Esophagus mucosa (tissue), 1 donor: ENCODE data around the gene ZNF541. TPM values are rescaled to one million over a fixed set of nuclear protein-coding genes. Genes with fewer than 3 reads are reported as not detected.
"Not testable (repeated sequence)": the region's sequence is repeated elsewhere in the genome, so short reads cannot be mapped to it uniquely, and the experiment has no call there.

Experiments
- ATAC-seq: fragments of 200-7000 bp; cut with Tn5 transposase; one replicate; pipeline ENCODE4 v1.9.1; 2020
- total RNA-seq: library from RNA; stranded (reverse); gene quantifications from one replicate; pipeline ENCODE4 v1.2.4, GENCODE V29; 2023
- donor health status: DM: yes; HTN: yes; CAD: no.

ZNF541 gene
- total RNA-seq, 1 donor from 2014 or later: 0.08 TPM

DNA sequence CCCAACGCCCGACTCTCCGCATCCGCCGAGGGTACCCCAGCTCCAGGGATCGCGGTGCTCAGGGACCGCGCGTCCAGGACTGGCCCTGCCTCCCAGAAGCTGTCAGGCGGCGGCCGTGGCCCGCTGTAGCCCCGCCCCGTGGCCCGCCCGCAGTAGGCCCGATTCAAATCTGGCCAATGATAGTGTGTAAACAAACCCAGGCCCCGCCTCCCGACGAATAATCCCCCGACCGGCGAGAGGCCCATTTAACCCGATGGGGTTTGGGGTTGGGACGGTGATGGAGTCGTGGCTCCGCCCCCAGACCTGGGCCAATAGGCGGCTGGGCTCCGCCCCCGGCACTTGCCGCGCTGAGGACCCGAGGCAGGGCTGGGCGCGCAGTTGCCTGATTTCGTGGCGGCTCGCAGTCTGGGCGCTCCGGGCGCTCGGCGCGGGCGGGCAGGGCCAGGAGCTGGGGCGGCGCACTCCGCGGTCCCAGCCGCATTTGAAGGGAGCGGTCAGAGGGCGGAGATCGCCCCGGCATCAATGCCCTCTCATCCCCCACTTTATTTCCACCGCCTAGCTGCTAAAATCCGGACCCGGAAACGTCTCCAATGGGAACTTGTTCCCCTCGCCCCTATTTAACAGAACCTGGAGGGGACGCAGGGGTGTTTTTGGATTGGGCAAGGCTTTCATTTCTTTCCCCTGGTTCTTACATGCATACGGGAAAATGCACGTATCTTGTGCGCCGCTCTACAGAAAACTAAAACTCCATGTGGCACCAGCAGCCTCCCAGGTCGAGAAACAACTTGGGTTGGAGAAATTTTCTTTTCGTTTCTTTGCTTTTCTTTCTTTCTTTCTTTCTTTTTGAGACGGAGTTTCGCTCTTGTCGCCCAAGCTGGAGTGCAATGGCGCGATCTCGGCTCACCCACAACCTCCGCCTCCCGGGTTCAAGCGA lies 27.6 kb upstream of the ZNF541 start:
- ATAC-seq: peak; percentile 96

GRCh38 chr19:47599671-47600245 lies 26.8 kb upstream of the ZNF541 start:
- not testable (repeated sequence) for ATAC-seq

DNA sequence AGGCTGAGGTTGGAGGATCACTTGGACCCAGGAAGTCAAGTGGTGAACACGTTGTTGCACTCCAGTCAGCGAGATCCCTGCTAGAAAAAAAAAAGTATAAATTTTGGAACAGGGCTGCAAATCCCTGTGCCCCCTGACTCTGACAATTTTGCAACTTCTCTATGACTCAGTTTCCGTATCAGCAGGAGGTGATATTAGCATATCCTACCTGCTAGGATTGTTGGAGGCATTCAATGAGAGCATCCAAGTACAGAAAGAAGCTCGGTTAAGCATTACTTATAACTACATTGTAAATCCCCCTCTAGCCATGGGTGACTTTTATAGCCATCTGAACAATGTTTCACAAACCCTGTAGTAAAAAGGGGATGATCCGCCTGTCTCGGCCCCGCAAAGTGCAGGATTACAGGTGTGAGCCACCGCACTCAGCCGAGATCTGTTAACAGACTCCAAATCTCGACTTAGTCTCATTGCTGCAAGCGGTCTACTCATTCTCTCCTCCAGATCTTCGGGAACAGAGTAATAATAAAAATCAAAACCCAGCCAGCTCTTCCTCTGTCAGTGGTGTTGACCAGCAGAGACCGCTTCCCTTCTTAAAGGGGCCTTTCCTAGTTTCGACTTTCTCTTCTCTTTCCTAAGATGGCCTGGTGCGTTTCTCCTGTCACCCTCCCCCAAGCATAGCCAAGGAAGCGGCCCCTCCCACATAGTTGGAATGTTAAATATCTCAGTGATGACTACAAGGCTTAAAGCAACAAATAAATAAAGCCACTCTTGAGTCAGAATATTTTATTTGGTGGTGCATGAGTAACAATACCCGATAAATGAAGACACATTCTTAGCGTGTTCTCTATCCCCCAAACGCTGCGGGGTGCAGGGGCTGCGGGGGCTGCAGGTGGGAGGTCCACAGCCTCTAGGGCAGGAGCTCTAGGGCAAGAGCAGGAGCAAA lies 25.7 kb upstream of the ZNF541 start:
- ATAC-seq: peak; percentile 31

DNA sequence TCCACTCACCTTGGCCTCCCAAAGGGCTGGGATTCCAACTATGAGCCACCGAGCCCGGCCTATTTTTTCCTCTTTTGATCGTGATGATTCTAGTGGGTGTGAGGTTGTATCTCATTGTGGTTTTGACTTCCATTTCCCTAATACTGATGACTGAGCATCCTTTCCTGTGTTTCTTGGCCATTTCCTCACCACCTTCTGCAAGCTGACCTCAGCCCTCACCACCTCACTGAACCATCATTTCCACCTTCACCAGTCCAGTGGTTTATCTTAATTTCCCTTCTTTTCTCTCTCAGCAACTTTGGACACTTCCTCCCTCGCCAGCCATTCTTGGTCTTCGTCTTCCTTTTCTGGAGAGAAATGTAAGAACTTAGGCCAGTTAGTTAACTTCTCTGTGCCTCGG lies 23.0 kb upstream of the ZNF541 start:
- no peak for ATAC-seq

DNA sequence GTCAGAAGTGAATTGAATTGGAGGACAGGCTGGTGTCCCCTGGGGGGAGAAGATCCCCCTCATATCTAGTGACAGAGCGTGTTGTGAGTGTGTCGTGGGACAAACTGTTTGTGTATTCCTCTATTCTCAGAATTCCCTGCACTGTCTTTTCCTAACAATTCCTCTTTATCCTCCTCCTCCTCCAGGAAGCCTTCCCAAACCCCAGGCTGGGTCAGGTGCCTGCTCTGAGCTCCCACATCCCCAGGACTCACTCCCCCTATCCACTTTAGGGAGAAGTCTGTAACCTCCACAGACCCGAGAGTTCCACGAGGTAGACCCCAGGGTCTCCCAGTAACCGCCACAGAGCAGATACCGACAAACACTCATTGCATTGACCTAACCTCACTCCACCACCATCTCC lies 20.9 kb upstream of the ZNF541 start:
- no peak for ATAC-seq

DNA sequence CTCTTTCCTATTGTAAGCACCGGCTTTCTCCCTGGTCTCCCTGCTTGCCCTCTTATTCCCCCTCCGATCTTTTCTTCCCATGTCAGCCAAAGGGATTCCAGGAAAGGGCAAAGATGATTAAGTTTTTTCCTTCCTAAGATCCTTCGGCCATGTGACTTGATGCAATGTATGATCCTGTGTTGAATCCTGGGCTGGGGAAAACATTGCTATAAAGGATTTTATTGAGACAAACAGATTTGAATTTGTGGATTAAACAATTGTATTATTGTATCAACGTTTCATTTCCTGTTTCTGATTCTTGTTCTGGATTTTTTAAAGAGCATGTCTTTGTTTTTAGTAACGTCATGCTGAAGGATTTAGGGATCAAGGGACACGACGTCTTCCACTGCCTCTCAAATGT lies 16.9 kb upstream of the ZNF541 start:
- ATAC-seq: no peak

DNA sequence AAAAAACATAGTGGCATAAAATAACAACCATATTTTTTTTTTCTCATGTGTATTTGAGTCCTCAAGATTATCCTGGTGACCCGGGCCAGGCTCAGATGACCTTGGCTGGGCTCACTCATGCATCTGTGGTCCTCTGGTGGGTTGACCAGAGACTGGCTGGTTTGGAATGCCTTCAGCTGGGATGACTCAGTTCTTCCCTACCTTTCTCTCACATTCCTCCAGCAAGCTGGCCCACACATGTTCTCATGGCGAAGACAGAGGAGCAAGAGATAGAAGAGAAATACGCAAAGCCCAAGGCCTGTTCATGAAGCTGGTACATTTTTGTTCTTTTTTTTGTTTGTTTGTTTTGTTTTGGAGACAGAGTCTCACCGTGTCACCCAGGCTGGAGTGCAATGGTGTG lies 14.3 kb upstream of the ZNF541 start:
- ATAC-seq: no peak

DNA sequence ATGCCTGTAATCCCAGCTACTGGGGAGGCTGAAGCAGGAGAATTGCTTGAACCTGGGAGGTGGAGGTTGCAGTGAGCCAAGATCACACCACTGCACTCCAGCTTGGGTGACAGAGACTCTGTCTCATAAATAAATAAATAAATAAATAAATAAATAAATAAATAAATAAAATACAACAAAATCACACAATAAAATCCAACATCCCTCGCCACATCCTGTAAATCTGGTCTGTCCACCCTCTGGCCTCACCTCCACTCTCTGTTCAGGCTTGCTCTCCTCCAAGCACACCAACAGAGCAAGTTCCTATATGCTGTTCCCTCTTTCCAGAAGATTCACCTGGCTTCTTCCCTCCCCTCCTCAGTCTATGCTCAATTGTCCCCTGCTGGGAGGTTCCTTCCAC lies 10.2 kb upstream of the ZNF541 start:
- ATAC-seq: peak; percentile 83

DNA sequence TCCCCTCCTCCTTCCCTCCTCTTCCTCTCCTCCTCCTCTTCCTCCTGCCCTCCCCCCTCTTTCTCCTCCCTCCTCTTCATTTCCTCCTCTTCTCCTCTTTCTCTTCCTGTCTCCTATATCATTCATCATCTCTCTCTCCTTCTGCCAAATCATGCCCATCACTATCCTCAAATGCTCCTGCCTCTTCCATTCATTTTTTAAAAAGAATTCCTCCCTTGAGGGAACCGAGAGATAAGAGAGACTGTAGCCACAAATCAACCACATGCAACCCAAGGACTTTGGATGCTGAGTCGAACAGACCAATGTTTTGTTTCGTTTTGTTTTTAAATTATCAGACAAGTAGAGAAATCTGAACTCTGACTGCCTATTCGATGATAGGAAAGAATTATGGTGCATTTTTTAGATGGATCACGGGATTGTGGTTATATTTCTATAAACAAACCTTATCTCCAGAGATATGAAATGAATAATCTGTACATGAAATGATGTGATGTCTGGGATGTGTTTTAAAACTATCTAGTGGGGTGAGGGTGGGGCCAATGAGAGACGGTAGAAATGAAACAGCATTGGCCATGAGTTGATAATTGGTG lies 9.5 kb upstream of the ZNF541 start:
- no peak for ATAC-seq

DNA sequence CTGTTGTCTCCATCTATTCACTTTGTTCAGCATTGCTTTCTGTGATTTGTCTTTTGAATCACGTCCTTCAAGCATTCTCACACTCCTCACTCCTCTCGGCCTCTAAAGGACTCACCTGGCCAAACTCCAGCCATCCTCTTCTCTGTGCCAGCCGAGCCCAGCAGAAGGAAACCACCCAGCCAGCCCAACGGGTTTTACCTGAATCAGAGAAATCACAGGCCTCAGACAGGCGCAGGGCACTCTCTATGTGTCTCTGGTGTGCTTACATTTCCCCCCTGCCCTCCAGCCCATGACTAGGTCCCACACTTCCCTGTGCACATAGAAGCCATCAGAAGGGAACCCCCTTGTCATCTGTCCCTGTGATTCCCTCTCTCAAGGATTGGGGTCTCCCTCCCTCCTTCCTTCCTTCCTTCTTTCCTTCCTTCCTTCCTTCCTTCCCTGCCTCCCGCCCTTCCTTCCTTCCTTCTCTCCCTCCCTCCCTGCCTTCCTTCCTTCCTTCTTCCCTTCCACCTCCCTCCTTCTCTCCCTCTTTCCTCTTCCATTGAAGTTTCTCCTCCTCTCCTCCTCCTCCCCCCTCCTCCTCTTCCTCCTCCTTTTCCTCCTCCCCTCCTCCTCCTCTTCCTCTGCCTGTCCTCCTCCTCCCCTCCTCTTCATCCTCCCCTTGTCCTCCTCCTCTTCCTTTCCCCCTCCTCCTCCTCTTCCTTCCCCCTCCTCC lies 8.8 kb upstream of the ZNF541 start:
- peak; percentile 91 for ATAC-seq

DNA sequence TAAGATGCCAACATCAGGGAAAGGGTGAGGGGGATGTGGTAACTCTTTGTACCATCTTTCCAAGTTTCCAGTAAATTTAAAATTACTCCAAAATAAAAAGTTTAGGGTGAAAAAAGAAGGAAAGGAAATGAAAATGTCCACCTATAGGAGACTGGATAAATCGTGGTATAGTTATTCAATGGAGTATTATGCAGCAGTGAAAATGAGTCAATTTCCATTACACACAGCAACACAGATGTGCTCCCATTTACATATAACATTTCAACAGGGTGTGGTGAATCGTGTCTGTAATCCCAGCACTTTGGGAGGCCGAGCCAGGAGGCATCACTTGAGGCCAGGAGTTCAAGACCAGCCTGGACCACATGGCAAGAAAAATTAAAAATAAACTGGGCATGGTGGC lies 7.4 kb upstream of the ZNF541 start:
- no peak for ATAC-seq

DNA sequence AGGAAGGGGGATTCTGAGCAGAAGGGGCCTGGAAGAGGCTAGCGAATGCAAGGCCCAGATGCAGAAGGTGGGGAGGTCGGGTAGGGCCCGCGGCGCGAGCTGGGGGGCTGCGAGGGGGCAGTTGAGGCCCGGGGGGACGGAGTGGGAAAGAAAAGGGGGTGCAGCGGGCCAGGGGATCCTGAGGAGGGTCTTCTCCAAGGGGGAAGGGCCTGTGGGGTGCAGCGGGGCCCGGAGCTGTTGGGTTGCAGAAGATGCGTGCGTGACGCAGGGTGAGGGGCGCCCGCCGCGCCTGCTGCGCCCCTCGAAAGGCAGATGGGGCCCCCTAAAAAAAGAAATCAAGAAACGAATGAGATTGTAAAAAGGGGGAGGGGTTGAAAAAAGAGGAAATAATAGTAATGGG lies 313 bp downstream of the ZNF541 start:
- no peak for ATAC-seq

DNA sequence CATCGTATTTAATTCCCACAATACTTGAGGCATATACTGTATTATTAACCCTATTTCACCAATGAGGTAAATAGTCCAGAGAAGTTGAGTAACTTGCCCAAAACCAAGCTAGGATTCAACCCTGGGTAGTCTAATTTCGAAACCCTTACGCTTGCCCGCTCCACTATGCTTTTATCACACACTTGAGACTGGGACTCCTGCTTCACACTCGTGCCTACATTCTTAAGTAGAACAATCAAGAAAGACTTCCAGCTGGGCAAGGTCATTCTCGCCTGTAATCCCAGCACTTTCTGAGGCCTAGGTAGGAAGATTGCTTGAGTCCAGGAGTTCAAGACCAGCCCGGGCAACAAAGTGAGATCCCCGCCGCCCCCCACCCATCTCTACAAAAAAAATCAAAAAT lies 3.6 kb downstream of the ZNF541 start:
- ATAC-seq: no peak

DNA sequence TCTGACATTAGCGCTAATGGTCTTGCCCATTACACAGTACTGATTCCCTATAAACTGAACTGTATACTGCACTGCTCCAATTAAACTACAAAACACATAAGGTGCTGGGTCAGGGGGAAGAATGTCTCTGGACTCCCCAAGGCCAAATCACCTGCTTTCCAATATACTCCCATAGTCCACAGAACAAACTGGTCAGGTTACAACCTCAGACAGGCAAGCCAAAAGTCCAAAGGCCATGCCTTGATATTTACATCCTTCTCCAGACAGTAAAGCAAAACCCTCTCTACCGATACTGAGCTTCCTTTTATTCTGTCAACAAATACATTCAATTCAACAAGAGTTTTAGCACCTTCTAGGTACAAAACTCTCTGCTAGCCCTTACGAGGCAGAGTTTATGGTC lies 8.9 kb downstream of the ZNF541 start:
- no peak for ATAC-seq

- no peak for ATAC-seq
These were observed 11.4 kb downstream of the ZNF541 start for GRCh38 chr19:47561440-47562057.

DNA sequence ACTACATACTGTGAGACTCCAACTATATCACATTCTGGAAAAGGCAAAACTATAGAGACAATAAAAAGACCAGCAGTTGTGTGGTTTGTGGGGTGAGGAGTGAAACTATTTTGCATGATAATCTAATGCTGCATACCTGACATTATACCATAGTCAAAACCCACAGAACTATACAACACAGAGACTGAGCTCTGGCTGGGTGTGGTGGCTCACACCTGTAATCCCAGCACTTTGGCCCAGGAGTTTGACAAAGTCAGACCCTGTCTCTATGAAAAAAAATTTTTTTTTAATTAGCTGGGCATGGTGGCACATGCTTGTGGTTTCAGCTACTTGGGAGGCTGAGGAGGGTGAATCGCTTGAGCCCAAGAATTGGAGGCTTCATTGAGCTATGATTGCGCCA lies 11.9 kb downstream of the ZNF541 start:
- peak; percentile 28 for ATAC-seq

DNA sequence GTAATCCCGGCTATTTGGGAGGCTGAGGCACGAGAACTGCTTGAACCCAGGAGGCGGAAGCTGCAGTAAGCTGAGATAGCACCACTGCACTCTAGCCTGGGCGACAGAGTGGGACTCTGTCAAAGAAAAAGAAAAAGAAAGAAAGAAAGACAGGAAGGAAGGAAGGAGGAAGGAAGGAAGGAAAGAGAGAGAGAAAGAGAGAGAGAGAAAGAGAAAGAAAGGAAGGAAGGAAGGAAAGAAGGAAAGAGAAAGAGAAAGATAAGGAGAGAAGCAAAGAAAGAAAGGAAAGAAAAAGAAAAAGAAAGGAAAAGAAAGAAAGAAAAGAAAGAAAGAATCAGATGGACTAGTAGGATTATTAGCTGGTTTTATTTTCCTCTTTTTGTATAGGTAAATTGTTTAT lies 22.8 kb downstream of the ZNF541 start:
- ATAC-seq: no peak

- peak; percentile 48 for ATAC-seq
These were observed 23.6 kb downstream of the ZNF541 start for GRCh38 chr19:47549261-47549862.

GRCh38 chr19:47547199-47547598 lies 25.7 kb downstream of the ZNF541 start:
- ATAC-seq: no peak

DNA sequence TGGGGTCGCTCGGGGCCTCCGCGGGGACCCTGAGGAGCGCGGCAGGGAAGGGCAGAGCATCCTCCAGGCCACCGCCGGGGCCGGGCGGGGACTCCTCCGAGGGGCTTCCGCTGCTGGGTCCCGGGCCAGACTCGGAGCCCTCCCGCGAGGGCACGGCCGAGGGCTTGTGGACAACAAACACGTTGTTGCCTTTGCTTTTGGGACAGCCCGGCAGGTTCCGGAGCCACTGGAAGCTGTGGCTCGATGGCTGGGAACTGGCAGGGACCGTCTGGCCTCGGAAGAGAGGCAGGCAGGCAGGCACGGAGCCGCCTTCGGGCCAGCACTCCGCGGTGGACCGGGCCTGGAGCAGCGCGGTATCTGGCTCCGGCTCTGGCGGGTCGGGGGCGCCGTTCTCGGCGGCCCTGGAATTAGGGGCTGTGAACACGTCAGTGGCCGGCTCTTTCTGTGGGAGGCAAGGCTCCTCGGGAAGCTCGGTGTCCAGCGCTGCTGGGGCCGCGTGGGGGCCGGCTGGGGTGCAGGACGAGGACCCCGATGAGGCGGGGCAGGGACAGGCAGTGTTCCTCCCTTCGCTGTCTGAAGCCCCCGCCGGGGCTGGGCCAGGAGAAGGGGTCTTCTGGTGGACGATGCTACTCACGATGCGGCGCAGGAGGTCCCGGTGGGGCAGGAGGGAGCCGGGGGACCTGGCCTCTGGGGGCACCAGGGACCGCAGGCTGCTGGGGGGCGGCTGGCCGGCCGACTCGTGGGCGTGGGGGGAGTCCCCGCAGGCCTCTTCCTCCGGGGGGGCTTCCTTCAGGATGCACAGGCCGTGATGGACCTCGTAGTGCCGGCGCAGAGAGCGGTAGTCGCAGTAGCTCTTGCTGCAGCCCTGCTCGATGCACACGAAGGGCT lies 27.6 kb downstream of the ZNF541 start:
- ATAC-seq: peak; percentile 32
